Metanephros (tissue), 2 donors: ENCODE data around the gene AMELX. TPM values are rescaled to one million over a fixed set of nuclear protein-coding genes. Genes with fewer than 3 reads are reported as not detected.

Source experiments
- small RNA-seq: library from RNA; depleted of rRNA; stranded (forward); fragments of <200 nt; gene quantifications from one replicate; pipeline ENCODE3, GENCODE V24; 2014; ENCODE audit warnings: low replicate concordance
- total RNA-seq: library from RNA; depleted of rRNA; stranded (reverse); fragments of >200 nt; gene quantifications from one replicate; pipeline ENCODE4 v1.2.3, GENCODE V29; 2014

Gene AMELX
- not detected for total RNA-seq

DNA sequence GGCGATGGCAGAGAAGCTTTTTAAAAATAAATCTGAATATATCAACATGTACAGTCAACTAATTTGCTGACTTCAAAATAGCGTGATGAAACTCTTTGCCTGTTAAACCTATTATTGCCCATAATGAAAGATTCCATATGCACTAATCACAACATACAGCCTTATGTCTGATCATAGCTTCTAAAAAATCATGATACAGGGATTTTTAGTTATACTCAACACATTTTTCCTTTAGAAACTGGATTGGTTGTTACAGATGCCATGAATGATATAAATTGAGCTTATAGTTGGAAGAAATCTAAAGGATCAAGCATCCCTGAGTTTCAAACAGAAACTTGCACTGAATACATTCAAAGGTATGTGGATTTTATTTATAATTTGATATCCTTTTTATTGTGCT is at the start of gene AMELX:
TSS of gene AMELX (plus strand) at position 301 of the 400 bp plus-strand sequence. CDS start 1,376 bp downstream, outside the sequence.

Small RNA genes within 50 kb of the gene (small RNA-seq; reads per million reads assigned to genes)
- not detected for gene MIR548AX

Other genes with a start within 250 kb of the AMELX start
- 15.1 TPM for gene HCCS, start 182.1 kb upstream of the AMELX start, total RNA-seq